GM10248 (cell line): Measurements from ENCODE around the gene SCARF1.

Source experiments
- CTCF ChIA-PET: fragments of 300-600 bp; sonication (Branson Sonifier 250); formaldehyde crosslinking; extraction: SDS; loops from one replicate; lab custom pipeline; 2021; ENCODE audit warnings: antibody characterized with exemption; lab: Yijun Ruan, JAX
- POLR2A ChIA-PET: fragments of 350-650 bp; sonication (Branson Sonifier 250); formaldehyde crosslinking; extraction: SDS; loops from one replicate; lab custom pipeline; 2020; ENCODE audit warnings: antibody characterized with exemption; lab: Yijun Ruan, JAX
- DNase-seq: peaks from one replicate; pipeline ENCODE4 v3.0.0; 2012; ENCODE audit errors: extremely low spot score
- TF ChIP-seq, protein P1 (sequence below): IDR thresholded peaks from 2 replicates; pipeline ENCODE4 v1.5.1; 2012; ENCODE audit warnings: mild to moderate bottlenecking, low read depth; ENCODE audit errors: extremely low read depth, missing control alignments, control extremely low read depth

Gene SCARF1

DNA sequence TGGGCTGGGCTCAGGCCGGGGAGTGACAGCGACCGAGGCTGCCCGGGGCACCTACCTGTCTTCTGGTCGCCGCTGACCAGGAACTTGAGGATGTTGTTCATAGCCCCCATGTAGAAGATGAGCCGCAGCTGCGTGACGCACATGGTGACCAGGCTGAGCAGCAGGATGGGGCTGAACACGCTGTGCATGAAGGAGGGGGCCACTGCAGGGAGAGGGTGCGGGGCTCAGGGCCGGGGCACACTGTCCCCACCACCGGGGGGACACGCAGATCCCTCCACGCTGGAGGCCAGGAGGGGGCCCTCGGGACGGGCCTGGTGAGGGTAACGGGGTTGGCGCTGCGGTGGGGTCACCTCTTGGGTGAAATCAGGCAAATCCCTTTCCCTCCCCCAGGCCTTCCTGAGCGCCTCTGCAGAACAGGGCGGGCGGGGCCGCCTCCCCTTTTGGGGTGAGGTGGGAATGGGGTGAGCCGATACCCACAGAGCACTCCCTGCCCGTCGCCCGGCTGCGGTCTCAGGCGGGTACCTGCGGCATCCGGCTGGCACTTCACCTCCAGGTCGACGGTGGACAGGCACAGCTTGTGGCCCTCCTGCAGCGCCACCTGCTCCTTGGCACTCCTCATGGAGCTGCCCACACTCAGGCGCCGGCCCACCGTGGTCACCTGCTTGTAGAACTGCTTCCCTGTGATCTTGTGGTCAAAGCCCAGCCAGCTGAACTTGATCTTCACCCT lies 54.6 kb downstream of the SCARF1 start:
- DNase-seq = no peak
- CTCF ChIA-PET = interaction anchor here (0.9 to 1.6 kb wide), 5 partner anchors 10 to 58 kb away, joined by 3 to 7 read pairs (median 3); partner anchors contain the start of gene RILP
- TF ChIP-seq, protein P1, sequence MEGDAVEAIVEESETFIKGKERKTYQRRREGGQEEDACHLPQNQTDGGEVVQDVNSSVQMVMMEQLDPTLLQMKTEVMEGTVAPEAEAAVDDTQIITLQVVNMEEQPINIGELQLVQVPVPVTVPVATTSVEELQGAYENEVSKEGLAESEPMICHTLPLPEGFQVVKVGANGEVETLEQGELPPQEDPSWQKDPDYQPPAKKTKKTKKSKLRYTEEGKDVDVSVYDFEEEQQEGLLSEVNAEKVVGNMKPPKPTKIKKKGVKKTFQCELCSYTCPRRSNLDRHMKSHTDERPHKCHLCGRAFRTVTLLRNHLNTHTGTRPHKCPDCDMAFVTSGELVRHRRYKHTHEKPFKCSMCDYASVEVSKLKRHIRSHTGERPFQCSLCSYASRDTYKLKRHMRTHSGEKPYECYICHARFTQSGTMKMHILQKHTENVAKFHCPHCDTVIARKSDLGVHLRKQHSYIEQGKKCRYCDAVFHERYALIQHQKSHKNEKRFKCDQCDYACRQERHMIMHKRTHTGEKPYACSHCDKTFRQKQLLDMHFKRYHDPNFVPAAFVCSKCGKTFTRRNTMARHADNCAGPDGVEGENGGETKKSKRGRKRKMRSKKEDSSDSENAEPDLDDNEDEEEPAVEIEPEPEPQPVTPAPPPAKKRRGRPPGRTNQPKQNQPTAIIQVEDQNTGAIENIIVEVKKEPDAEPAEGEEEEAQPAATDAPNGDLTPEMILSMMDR = no peak
- POLR2A ChIA-PET = no interaction called here

DNA sequence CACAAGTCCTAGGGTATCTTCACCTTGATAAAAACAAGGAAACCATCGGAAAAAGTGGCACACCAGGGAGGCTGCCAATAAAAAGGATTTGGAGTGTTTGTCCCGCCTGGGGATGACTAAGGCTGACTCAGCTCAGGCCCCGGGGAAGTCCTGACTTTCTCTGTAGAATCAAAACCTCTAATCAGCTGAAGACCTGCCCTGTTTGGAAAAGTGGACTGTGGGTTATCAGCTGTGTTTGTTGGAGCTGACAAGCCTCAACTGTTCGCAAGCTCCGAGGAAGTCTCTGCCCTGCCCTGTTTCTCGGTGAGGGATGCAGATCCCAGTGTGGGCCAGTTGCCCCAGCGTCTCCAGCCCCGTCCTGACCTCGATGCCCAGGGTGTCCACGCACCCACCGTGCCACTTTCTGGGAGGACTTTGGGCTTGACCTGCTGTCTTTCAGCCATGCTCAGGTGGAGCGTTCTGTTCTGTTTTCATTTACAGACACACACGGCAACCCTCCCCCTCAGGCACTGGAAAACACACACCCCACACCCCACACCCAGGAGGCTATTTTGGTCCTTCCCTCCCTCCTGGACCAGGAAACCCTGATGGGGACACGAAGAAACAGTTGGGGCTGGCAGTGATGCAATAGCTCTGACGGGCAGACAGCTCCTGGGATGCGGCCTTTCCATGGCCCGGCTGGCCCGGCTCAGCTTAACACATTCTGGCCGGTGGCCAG lies 55.3 kb downstream of the SCARF1 start:
- DNase-seq = no peak
- POLR2A ChIA-PET = no interaction called here
- TF ChIP-seq, protein P1 = no peak
- CTCF ChIA-PET = interaction anchor here (0.9 to 1.6 kb wide), 6 partner anchors 10 to 59 kb away, joined by 3 to 7 read pairs (median 3); partner anchors contain the start of gene RILP

DNA sequence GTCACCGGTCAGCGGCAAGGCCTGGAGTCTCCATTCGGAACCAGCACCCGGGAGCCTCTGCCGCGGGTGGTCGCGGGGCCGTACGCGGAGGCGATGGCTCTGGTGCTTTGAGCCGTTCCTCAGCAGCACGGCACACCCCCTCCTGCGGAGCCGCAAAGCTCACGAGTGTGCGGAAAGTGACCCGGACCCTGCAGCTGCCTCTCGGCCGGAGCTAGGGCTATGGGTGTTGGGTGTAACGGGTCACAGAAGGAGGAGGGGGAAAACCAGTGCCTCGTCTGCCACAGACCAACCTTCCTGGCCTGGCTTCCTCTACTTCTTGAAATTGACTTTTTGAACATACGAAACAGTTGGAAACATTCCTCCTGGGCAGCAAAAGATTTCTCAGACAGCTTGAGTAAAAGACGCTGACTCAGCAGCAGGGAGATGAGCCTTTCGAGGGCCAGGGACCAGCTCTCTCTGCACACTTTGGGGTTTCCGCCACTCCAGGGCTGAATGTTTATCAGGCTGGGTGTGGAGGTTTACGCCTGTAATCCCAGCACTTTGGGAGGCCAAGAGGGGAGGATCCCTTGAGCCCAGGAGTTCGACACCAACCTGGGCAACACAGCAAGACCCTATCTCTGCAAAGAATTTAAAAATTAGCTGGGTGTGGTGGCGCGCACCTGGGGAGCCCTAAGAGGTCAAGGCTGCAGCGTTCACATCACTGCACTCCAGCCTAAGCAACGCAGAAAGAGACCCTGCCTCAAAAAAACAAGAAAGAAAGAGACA lies 56.5 kb downstream of the SCARF1 start:
- ChIA-PET CTCF (interaction anchor here (0.7 to 1.8 kb wide), 6 partner anchors 12 to 60 kb away, joined by 3 to 8 read pairs (median 3); partner anchors contain the start of gene RILP), POLR2A (no interaction called here)
- TF ChIP-seq, protein P1 = no peak
- DNase-seq = no peak

DNA sequence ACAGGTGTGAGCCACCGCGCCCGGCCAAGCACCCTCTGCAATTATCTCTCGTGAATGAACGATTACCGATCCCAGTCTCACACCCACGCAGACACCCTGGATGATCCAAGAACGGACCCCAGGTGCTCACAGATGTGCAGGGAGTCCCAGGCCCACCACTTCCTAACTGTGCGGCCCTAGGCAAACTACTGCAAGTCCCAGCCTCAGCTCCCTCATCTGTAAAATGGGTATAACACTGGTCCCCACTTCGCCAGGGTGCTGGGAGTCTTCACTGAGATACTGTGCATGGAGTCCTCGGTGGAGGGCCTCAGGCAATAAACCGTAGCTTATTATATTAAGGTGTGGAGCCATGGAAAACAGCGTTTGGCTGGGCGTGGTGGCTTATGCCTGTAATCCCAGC lies 61.4 kb downstream of the SCARF1 start:
- ChIA-PET POLR2A (no interaction called here), CTCF (interaction anchor here (1.9 to 3.5 kb wide), 3 partner anchors 10 to 46 kb away, joined by 5 to 14 read pairs (median 13); no protein-coding TSS in a partner anchor)
- TF ChIP-seq, protein P1 = no peak
- DNase-seq = no peak
